Measurements from ENCODE around the gene ALG9.

DNA sequence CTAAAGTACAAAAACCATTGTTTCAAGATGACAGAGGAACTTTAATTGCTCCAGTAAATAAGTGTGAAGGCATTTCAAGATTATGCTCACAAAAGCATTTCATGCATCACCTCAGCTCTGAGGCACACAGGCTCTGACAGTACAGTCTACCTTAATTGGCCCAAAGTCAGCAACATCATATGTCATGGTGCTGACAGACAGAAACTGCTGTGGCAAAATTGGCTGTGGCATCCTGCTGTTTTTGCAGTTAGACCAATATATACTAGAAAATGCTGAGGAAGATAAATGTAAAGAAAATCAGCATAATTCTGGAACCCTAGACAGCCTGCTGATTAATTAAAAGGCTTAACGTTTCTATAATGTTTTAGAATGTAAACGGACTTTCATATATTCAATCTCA is 70.2 kb downstream of the ALG9 start:
- TF ChIP-seq POLR2AphosphoS5 (IDR thresholded peaks at IDR 0.05) (no peak), POLR2A (IDR thresholded peaks at IDR 0.05) (no peak)

Measured in spleen (tissue), 3 donors.